ENCODE measurements around the gene EMX1.
A peak's percentile ranks its signal among the peaks of the same experiment; 100 is the strongest.

Gene EMX1

DNA sequence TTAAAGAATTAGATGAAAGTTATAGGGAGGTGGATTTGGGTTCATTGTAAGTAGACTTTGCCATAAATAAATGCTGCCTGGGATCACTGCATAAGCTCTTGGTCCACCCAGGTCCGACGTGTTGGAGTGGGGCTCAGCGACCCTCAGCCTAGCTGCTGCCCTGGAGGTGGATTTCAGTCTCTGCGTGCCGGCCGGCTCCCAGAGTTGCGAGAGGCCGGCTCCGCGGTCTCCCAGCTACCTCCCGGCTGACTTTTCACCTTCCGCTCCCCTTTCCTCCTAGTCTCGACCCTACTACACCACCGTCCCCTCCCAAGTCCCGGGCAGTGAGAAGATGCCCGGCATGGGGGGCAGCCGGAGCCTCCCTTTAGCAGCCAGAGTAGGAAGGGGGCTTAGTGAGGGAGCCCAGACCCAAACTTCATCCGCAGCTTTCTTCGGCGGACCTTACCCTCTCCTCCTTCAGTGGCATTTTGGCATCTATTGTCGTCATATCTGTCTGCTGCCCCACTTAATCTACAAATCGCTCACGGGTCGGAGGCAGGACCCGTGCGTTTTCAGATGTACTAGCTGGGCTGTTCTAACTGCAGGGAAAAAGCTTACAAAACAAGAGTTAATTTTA, 8.1 kb downstream of the EMX1 start:
- no peak for DNase-seq (ENCODE audit: low read depth)

DNA sequence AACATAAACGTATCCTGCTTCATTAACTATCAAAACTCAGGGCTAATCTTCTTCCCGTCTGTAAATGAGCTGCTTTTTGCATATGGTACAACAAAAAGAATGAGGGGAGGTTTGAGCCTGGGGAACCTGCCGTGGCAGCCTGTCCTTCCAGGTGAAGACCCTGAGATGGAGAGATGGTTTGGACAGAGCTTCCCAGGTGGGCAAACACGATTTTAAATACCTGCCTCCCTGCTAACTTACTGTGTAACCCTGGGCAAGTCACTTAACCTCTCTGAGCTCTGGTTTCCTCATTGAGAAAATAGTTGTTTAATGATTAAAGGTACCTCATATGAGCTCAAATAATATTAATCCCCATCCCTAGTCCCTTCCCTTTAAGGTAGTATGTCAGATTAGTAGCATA, 9.0 kb downstream of the EMX1 start:
- no peak for DNase-seq (ENCODE audit: low read depth)

DNA sequence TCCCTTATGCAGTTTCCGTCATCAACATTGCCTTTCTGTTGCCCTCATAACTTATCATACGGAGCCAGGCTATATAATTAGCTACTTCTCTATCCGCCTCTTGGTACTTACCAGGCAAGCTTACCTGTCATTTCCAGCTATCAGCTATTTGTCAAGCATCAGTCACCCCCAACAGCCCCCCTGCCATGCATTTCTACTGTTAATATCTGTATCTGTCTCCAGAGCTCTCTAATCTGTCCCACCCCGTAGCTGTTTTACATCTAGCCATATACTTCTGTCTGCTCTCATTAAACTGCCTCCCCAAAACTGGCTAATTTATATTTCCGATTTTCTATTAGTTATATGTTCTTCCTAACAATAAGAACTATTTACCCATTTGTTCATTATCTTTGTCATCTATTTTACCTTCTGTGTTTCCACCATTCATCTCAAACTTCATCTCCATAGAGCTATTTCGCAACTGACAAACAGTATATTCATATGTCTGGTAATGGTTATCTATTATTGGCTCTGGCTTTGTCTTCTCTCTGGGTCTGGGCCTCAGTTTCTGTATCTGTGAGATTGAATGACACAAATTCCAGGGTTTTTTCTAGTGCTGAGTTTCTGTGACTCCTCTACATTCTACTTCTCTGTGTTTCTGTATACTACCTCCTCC, 9.6 kb downstream of the EMX1 start:
- no peak for DNase-seq (ENCODE audit: low read depth)

DNA sequence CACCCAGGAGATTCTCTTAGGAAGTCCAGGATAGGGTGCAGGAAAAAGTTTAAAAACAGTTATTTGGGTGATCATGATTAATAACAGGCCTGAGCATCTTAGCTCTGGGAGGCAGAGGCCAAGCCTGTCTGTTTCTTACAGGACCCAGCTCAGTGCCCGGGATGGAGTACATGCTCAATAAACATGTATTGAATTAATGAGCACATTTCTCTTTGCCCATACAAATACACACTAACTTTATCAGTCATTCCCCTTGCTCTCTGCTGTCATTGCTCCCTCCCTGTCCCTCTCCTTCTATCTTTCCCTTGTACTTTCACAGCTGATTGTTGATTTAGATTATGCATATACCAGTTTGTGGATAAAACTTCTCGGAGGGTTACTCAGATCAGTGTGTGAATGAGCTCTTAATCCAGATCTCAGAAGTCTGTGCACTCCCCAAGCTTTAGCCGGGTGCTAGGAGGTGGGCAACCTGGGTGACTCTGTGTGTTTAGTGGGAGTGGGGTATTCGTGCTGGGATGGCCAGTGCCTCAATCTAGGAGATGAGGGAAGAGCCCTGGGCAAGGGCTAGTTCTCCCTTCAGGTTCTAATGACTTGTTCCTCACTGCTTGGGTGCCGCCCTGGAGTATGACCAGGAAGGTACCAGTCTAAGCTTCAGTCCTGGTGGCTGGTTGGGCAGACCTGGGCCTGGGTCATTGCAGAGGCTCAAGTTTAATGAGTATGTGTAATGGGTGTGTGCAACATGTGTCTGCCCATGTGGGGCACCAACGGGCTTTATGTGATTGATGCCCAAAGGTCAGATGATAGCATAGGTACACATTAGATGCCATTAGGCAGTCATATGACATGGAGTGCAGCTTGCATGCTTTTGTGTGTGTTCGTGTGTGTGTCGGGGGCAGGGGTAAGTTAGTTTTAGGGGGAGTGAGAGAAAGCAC, 10.6 kb downstream of the EMX1 start:
- DNase-seq (ENCODE audit: low read depth): no peak

DNA sequence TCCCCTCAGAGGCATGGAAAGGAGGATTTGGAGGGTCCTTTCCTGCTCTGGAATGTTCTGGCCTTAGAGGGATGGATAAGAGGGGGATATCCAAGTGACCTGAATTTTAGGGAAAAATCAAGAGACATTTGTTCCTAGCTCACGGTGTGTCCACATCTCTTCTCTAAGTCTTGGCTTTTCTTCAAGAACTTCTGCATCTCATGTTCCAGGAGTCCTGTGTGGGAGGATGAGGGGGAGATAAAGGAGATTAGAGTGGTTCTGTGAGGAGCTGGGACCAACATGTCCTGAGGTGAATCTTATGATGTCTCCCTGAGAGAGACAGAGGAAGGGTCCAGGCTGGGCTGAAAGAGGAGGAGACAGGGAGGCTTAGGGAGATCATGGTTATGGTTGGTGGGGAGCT, 11.7 kb downstream of the EMX1 start:
- DNase-seq (ENCODE audit: low read depth): no peak

DNA sequence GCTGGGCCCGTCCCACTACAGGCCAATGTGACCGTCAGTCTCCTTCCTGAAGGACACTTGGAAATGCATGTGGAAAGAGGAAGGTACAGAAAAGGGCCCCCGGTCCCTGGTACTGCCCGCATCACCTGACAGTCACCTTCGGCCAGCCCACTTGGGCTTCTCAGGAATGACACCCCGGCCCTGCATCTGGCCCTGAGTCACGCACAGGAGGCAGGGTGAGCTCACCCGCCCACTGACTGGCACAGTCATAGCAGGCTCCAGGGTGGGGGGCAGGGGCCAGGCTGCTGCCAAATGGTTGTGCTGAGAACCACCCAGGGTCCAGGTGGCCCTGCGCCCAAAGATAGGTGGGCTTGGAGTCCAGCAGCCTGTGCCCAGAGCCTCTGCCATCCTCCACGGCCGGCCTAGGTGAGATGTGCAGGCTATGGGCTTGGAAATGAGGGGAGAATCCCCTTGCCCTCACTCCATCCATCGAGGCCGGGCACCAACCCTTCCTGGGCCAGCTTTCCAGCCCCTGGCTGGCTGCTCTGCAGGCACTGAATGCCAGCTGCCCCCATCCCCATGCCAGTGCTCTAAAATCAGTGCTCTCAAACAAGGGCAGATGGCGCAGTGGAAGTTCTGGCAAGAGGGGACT, 14.1 kb downstream of the EMX1 start:
- DNase-seq (ENCODE audit: low read depth): peak; percentile 10

DNA sequence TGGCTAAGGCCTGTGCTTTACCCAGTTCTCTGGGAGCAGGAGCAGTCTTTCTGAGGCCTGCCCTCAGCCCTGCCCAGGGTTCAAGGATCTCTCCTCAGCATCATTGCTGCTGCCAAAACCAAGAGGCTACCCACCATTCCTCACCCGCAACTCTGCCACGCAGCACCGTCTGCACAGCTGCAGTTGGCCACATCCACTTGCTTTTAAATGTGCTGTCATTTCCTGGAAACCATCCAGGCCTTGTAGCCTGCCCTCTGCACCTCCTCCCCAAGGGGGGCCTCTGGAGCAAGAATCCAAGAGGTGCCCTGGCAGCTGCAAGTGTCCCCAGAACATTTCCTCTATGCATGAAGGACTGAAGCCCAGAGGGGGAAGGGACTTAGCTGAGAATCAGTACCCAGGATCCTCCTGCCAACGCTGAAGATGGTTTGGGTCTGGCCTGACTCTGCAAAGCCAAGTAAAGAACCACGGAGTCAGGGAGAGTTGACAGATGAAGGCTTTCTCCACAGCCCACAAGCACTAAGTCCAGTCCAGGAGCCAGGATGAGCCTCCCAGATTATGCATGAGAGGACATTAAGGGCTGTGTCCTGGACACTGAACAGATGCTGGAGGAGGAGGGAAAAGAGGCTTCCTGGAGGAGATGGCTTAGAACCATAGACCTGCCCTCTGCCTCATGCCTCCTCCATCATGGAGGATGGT, 14.9 kb downstream of the EMX1 start:
- DNase-seq (ENCODE audit: low read depth): peak; percentile 10

DNA sequence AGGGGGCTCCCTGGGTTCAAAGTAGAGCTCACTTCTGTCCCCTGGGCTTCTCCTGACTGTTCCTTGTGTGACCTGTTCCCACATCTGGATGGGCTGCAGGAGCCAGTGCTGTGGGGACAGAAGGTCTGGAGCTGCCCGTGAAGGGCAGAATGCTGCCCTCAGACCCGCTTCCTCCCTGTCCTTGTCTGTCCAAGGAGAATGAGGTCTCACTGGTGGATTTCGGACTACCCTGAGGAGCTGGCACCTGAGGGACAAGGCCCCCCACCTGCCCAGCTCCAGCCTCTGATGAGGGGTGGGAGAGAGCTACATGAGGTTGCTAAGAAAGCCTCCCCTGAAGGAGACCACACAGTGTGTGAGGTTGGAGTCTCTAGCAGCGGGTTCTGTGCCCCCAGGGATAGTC, 15.5 kb downstream of the EMX1 start:
- no peak for DNase-seq (ENCODE audit: low read depth)

DNA sequence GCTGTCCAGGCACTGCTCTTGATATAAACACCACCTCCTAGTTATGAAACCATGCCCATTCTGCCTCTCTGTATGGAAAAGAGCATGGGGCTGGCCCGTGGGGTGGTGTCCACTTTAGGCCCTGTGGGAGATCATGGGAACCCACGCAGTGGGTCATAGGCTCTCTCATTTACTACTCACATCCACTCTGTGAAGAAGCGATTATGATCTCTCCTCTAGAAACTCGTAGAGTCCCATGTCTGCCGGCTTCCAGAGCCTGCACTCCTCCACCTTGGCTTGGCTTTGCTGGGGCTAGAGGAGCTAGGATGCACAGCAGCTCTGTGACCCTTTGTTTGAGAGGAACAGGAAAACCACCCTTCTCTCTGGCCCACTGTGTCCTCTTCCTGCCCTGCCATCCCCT, 15.9 kb downstream of the EMX1 start:
- DNase-seq (ENCODE audit: low read depth): no peak

DNA sequence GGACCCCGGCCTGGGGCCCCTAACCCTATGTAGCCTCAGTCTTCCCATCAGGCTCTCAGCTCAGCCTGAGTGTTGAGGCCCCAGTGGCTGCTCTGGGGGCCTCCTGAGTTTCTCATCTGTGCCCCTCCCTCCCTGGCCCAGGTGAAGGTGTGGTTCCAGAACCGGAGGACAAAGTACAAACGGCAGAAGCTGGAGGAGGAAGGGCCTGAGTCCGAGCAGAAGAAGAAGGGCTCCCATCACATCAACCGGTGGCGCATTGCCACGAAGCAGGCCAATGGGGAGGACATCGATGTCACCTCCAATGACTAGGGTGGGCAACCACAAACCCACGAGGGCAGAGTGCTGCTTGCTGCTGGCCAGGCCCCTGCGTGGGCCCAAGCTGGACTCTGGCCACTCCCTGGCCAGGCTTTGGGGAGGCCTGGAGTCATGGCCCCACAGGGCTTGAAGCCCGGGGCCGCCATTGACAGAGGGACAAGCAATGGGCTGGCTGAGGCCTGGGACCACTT, 16.4 kb downstream of the EMX1 start:
- DNase-seq (ENCODE audit: low read depth): no peak

DNA sequence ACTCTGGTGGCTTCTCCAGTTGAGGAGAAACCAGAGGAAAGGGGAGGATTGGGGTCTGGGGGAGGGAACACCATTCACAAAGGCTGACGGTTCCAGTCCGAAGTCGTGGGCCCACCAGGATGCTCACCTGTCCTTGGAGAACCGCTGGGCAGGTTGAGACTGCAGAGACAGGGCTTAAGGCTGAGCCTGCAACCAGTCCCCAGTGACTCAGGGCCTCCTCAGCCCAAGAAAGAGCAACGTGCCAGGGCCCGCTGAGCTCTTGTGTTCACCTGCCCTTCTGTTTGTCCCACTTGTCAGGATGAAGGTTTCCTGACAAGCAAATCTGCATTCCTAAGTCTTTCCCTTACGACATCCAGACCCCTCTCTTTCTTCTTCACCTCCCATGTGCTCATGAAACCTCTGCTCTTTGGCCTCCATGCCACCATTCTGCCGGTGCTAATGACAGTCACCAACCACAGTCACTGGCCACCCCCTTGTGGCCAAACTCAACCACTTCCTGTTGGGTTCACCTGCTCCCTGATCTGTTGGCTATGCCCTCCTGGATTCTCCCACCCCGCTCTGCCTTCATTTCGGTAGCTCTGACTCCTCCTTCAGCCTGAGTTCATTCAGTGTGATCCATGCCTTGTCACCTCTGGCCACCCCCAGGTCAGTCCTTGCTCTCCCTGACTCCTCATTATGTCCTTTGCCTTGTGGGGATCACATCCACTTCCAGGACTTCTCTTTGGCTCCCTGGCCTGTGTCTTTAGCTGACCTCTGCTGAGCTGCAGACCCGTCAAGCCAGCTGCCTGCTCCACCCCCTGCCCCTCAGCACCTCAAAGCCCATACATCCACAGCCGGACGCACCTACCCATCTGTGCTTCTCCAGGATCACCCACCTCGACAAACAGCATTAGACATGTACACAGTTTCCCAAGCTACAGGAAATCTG, 17.6 kb downstream of the EMX1 start:
- no peak for DNase-seq (ENCODE audit: low read depth)

DNA sequence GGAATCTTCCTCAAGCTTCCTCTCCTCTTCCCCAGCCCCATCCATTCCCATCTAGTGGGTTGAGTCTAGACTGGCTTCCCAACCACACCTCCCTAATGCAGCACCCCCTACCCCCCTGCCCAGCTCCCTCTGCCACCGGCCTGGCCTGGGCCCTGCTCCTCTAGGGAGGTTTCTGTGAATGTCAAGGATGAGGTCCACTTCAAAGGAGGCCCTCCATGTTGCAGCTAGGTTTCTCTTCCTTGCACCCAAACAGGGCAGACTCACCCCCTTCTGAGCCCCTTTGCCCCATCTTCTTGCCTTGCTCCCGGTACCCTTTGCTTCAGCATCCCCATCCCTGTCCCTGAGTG, 18.3 kb downstream of the EMX1 start:
- DNase-seq (ENCODE audit: low read depth): no peak

DNA sequence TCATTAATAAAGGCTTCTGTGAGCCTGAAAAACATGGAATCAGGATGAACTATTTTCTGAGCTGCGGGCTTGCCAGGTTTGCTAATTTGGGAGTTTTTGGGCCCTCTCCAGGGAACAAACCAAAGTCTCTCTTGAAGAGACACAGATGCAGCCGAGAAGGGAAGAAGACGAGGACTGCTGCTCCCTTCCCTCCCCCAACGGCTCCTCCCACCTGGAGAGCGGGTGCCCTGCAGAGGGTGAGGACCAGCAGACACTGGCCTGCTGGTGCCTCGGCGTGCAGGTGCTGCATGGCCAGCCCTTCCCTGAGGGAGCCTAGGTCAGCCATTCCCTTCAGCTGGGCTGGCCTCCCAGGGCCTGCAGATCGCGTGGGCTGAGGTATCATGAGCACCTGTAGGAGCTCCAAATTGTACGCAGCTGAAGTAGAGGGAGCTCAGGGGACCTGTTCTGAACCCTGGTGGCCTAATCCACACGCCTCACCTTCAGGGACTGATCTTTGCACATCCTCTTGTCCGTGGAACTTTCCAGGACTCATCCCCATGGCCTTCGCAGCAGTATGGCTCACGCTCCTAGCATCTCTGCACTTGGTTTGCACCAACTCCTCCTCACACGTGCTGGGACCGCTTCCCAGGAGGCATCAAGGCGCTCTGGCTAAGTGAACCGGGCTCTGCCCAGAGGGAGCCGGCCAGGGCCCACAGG, 19.5 kb downstream of the EMX1 start:
- no peak for DNase-seq (ENCODE audit: low read depth)

DNA sequence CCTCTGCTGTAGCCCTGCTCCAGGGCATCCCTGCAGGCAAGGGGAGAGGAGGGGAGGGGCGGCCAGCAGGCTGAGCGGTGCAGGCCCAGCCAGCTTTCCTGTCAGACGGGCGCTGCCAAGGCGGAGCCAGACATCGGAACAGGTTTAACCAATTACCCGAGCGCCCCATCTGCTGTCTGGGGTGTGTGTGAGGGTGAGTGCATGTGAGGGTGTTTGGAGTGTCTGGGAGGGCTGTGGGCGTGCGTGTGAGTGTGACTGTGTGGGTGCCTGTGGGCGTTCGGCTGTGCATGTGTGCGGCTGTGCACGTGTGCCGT, 20.0 kb downstream of the EMX1 start:
- DNase-seq (ENCODE audit: low read depth): no peak

DNA sequence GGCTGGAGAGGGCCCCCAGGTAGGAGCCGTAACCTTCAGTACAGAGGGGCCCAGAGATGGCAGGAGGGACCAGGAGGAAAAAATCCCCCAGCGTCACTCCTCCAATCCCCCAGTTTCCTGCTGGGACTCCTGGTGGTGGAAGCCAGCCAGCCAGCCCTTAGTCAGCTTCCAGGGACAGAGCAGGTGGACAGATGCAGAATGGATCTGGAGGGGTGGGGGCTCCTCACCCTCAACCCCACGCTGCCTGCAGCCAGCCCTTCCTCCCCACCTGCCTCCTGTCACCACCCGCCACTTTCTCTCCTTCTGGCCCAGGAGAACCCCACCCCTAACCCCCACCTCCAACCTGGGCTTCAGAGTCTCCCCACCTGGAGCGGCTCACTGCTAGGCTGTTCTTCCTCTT, 21.1 kb downstream of the EMX1 start:
- no peak for DNase-seq (ENCODE audit: low read depth)

DNA sequence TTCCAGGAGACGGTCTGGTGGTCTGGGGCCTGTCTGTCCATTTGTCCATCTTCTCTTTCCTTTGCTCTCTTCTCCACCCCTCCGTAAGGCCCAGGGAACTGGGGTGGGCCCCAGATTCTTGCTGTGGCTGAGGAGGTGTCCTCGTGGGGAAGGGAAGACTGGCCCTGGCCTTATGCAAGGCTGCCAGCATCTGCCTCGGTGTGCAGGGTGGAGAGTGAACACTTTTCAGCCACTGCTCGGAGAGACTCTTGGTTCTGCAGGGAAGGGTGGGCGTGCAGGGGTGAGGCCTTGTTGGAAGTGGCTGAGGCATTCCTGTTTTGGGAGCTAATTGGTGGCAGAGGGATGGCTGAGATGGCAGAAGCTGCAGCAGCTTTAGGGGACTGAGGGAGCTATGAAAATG, 23.0 kb downstream of the EMX1 start:
- DNase-seq (ENCODE audit: low read depth): no peak

DNA sequence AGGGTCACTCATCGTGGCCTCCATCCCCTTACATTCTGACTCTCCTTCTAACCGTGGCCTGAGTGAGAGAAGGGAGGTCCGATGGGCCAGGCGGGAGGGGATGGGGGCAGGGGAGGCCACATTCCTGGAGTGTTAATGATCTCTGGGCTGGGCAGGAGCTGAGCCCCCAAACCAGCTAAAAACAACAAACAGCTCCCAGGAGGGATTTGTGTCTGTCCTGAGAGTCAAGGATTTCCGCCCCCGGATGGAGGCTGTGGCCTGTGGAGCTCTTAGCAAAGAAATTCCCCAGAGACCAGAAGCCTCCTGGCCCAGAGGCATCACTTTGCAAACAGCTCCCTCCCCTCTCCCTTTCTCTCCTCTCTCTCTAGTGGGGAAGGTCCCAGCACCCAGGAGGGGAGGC, 23.5 kb downstream of the EMX1 start:
- DNase-seq (ENCODE audit: low read depth): no peak

DNA sequence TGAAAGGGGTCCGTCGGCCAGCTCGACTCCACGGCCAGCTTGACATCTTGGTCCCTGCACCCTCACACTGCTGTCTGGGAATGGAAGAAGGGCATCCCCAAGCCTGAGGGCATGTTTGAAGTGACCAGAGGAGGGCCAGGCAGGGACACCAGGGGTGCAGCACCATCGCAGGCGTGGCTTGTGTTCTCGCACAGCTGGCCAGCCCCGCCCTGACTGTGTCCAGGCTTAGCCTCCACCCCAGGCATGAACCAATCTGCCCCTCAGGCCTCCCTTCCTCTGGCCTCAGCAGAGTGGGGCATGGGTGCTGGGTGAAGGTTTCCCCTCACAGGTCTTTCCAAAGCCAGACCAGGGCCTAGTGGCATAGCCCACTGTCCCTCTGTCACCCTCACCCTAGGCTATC, 25.0 kb downstream of the EMX1 start:
- DNase-seq (ENCODE audit: low read depth): no peak

DNA sequence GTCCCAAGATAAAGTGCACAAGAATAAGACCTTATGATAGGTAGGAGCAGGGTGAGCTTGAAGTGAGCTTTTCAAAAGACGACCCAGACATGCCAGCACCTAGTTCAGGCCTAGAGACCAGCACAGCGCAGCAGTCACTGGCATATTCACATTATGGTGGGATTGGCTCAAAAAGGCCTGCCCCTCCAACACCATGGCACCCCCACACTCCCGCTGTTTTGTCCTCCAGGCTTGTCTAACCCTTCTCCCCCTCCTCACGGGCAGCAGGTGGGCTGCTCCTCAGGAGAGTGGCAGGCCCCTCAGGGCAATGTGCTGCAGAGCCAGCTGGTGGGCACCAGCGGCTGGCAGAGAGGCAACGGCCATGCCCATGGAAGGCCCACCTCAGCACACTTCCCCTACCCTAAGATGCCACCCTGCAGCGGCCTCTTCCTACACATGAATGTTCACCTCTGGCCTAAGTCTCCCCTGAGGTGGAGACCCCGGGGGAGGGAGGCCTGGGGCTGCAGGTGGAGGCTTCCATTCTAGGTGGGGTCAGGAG, 25.6 kb downstream of the EMX1 start:
- no peak for DNase-seq (ENCODE audit: low read depth)
